H1 (cell line): ENCODE measurements around the gene MDM4. TPM values are rescaled to one million over a fixed set of nuclear protein-coding genes. Genes with fewer than 3 reads are reported as not detected.

ENCODE experiments used
- CTCF ChIA-PET: fragments of 300-600 bp; sonication (Branson Sonifier 250); formaldehyde crosslinking; loops from one replicate; lab custom pipeline; 2021; ENCODE audit not compliant: partially characterized antibody; lab: Charles Lee
- POLR2A ChIA-PET: fragments of 300-600 bp; sonication (Branson Sonifier 250); formaldehyde crosslinking; loops from one replicate; lab custom pipeline; 2021; ENCODE audit warnings: inconsistent platforms; ENCODE audit not compliant: partially characterized antibody; lab: Charles Lee
- DNase-seq, 2 experiments: peaks; one replicate each; pipeline versions ENCODE4 v3.0.0 to v3.0.0-alpha.2; 2010 to 2022; ENCODE audit warnings: low spot score in 2 of 2, low read depth in 1 of 2, mixed read lengths in 1 of 2
- FAIRE-seq: peaks from 2 replicates; lab custom pipeline; 2011; peaks lifted over from hg19 to GRCh38; lab: Jason Lieb, UNC
- H2AFZ ChIP-seq: 2 replicates; pipeline ENCODE4 v1.8.1; 2012; ENCODE audit warnings: low read length, inconsistent platforms
- H2AK5ac ChIP-seq: 2 replicates; pipeline ENCODE4 v1.6.1; 2013; ENCODE audit warnings: low read depth, low read length
- H2BK120ac ChIP-seq: replicated peaks from 2 replicates; pipeline ENCODE3; 2013; ENCODE audit warnings: low read depth, low read length, inconsistent platforms
- H2BK12ac ChIP-seq: 2 replicates; pipeline ENCODE4 v1.6.1; 2013; ENCODE audit warnings: low read depth, low read length
- H2BK15ac ChIP-seq: 2 replicates; pipeline ENCODE4 v1.6.1; 2013; ENCODE audit warnings: low read length
- H2BK20ac ChIP-seq: 2 replicates; pipeline ENCODE4 v1.6.1; 2013; ENCODE audit warnings: low read length
- H2BK5ac ChIP-seq: 2 replicates; pipeline ENCODE4 v1.6.1; 2013; ENCODE audit warnings: low read depth, low read length
- H3K14ac ChIP-seq: 2 replicates; pipeline ENCODE4 v1.6.1; 2013; ENCODE audit warnings: inconsistent platforms; ENCODE audit not compliant: insufficient read length
- H3K18ac ChIP-seq: 2 replicates; pipeline ENCODE4 v1.6.1; 2013; ENCODE audit warnings: low read length; ENCODE audit errors: extremely low read depth
- H3K23ac ChIP-seq: 2 replicates; pipeline ENCODE4 v1.6.1; 2013; ENCODE audit warnings: inconsistent platforms; ENCODE audit not compliant: insufficient read length
- H3K23me2 ChIP-seq: 2 replicates; pipeline ENCODE4 v1.6.1; 2013; ENCODE audit warnings: low read depth, low read length
- H3K27ac ChIP-seq: 2 replicates; pipeline ENCODE4 v1.6.1; 2011; ENCODE audit warnings: low read depth, low read length, inconsistent platforms
- H3K27me3 ChIP-seq, 4 experiments: replicated peaks in 1 of 4; 1 replicate in 1 of 4; 2 replicates in 3 of 4; pipeline versions ENCODE4 v1.6.1 to v1.8.1; 2011 to 2013; ENCODE audit warnings: low read length in 3 of 4, mild to moderate bottlenecking in 3 of 4, inconsistent platforms in 2 of 4, mixed read lengths in 2 of 4, moderate library complexity in 1 of 4; ENCODE audit not compliant: control insufficient read depth in 3 of 4, insufficient read depth in 3 of 4; ENCODE audit errors: extremely low read depth in 1 of 4
- H3K36me3 ChIP-seq, 4 experiments: 2 replicates each; pipeline versions ENCODE4 v1.6.1 to v1.8.1; 2011 to 2013; ENCODE audit warnings: mild to moderate bottlenecking in 4 of 4, low read length in 3 of 4, moderate library complexity in 2 of 4, control low read depth in 1 of 4, inconsistent platforms in 1 of 4; ENCODE audit not compliant: insufficient read depth in 4 of 4, control insufficient read depth in 2 of 4
- H3K4ac ChIP-seq: replicated peaks from 2 replicates; pipeline ENCODE3; 2013; ENCODE audit warnings: low read length, low read depth, mixed read lengths, inconsistent platforms; ENCODE audit not compliant: insufficient read length
- H3K4me1 ChIP-seq, 4 experiments: replicated peaks in 1 of 4; 1 replicate in 1 of 4; 2 replicates in 3 of 4; pipeline versions ENCODE4 v1.6.1 to v1.8.1; 2011 to 2013; ENCODE audit warnings: low read length in 3 of 4, inconsistent platforms in 2 of 4, mixed read lengths in 1 of 4; ENCODE audit not compliant: insufficient read depth in 4 of 4, control insufficient read depth in 3 of 4
- H3K4me2 ChIP-seq, 2 experiments: 2 replicates each; pipeline versions ENCODE4 v1.6.1 to v1.8.1; 2011 to 2013; ENCODE audit warnings: low read depth in 2 of 2, low read length in 2 of 2, control low read depth in 1 of 2, inconsistent platforms in 1 of 2, mild to moderate bottlenecking in 1 of 2; ENCODE audit not compliant: insufficient read depth in 1 of 2
- H3K4me3 ChIP-seq, 4 experiments: fragments of 200-600, 300-600 bp in 1 of 4; sonication (generic), shearing (Covaris generic), sonication (Bioruptor Twin) in 1 of 4; 2 replicates each; pipeline versions ENCODE4 v1.5.1 to v1.8.1; 2011 to 2016; ENCODE audit warnings: low read length in 4 of 4, low read depth in 3 of 4, control low read depth in 2 of 4, inconsistent platforms in 2 of 4, mild to moderate bottlenecking in 2 of 4, mixed read lengths in 1 of 4, moderate library complexity in 1 of 4; ENCODE audit not compliant: insufficient read depth in 2 of 4; ENCODE audit errors: extremely low read depth in 1 of 4
- H3K56ac ChIP-seq: replicated peaks from 2 replicates; pipeline ENCODE3; 2013; ENCODE audit warnings: low read depth, mild to moderate bottlenecking, mixed read lengths, low read length, inconsistent platforms; ENCODE audit not compliant: insufficient read length
- H3K79me1 ChIP-seq: 2 replicates; pipeline ENCODE4 v1.6.1; 2013; ENCODE audit warnings: low read depth, low read length, control low read depth
- H3K79me2 ChIP-seq, 2 experiments: 2 replicates each; pipeline versions ENCODE4 v1.6.1 to v1.8.1; 2012 to 2013; ENCODE audit warnings: low read length in 2 of 2, mild to moderate bottlenecking in 2 of 2, inconsistent platforms in 1 of 2; ENCODE audit not compliant: insufficient read depth in 2 of 2, control insufficient read depth in 1 of 2
- H3K9ac ChIP-seq, 4 experiments: replicated peaks in 1 of 4; 1 replicate in 1 of 4; 2 replicates in 3 of 4; pipeline versions ENCODE4 v1.6.1 to v1.8.1; 2011 to 2013; ENCODE audit warnings: low read depth in 3 of 4, low read length in 3 of 4, control low read depth in 2 of 4, mild to moderate bottlenecking in 2 of 4, moderate library complexity in 2 of 4, inconsistent platforms in 1 of 4; ENCODE audit errors: extremely low read depth in 1 of 4
- H3K9me3 ChIP-seq, 2 experiments: 2 replicates each; pipeline versions ENCODE4 v1.6.1 to v1.8.1; 2012 to 2013; ENCODE audit warnings: mild to moderate bottlenecking in 2 of 2, moderate library complexity in 2 of 2, control low read depth in 1 of 2, inconsistent platforms in 1 of 2, low read depth in 1 of 2, low read length in 1 of 2, mixed read lengths in 1 of 2; ENCODE audit not compliant: insufficient read depth in 2 of 2
- H4K20me1 ChIP-seq, 2 experiments: replicated peaks in 1 of 2; 2 replicates each; pipeline versions ENCODE3 to v1.8.1; 2011 to 2013; ENCODE audit warnings: inconsistent platforms in 2 of 2, low read length in 2 of 2, mild to moderate bottlenecking in 1 of 2; ENCODE audit not compliant: insufficient read depth in 2 of 2, control insufficient read depth in 1 of 2
- H4K5ac ChIP-seq: 2 replicates; pipeline ENCODE4 v1.6.1; 2013; ENCODE audit warnings: low read length, low read depth, mixed read lengths, inconsistent platforms; ENCODE audit not compliant: insufficient read length
- H4K8ac ChIP-seq: 2 replicates; pipeline ENCODE4 v1.8.0; 2013; ENCODE audit warnings: mild to moderate bottlenecking, moderate library complexity, low read length, inconsistent platforms; ENCODE audit not compliant: insufficient read depth; ENCODE audit errors: extremely low read depth
- H4K91ac ChIP-seq: replicated peaks from 2 replicates; pipeline ENCODE3; 2013; ENCODE audit warnings: low read length, mixed read lengths, inconsistent platforms; ENCODE audit not compliant: insufficient read length
- CEBPB ChIP-seq: IDR thresholded peaks from 2 replicates; pipeline ENCODE4 v1.6.1; 2012; ENCODE audit warnings: low read depth, low read length
- CHD2 ChIP-seq: IDR thresholded peaks from 2 replicates; pipeline ENCODE4 v1.6.1; 2012; ENCODE audit warnings: low read length, improper control_type of control experiment
- EP300 ChIP-seq, 2 experiments: IDR thresholded peaks; 1 replicate in 1 of 2; 2 replicates in 1 of 2; pipeline ENCODE4 v1.6.1; 2011 to 2012; ENCODE audit warnings: low read depth in 2 of 2, low read length in 2 of 2, mild to moderate bottlenecking in 2 of 2, borderline replicate concordance in 1 of 2, inconsistent platforms in 1 of 2, moderate library complexity in 1 of 2
- KDM4A ChIP-seq: IDR thresholded peaks from one replicate; pipeline ENCODE4 v1.7.1; 2012; ENCODE audit warnings: low read depth, mild to moderate bottlenecking, moderate library complexity, low read length, inconsistent platforms; ENCODE audit not compliant: severe bottlenecking
- SP4 ChIP-seq: IDR thresholded peaks from 2 replicates; pipeline ENCODE4 v1.6.1; 2012; ENCODE audit warnings: low read length, inconsistent platforms
- WGBS, 2 experiments: shearing (Covaris generic) in 1 of 2; methylation state at CpG; one replicate each; pipeline versions ENCODE4 v1.1.6 to v1.1.7; 2013 to 2015; ENCODE audit warnings: low lambda C conversion rate in 2 of 2, mixed read lengths in 2 of 2, inconsistent platforms in 1 of 2, low coverage in 1 of 2, missing lambda C conversion rate in 1 of 2; ENCODE audit not compliant: insufficient replicate concordance in 2 of 2, insufficient coverage in 1 of 2, insufficient read length in 1 of 2; ENCODE audit errors: extremely low coverage in 1 of 2, missing lambda C conversion rate in 1 of 2; 5-methylcytosine and 5-hydroxymethylcytosine counted together
- polyA plus RNA-seq, 7 experiments: library from polyadenylated mRNA; depleted of rRNA in 3 of 7; stranded (reverse) in 5 of 7; unstranded in 2 of 7; fragments of >200 nt in 5 of 7; fragments of 200-250 nt in 2 of 7; gene quantifications; 1 replicate in 5 of 7; 2 replicates in 1 of 7; 4 replicates in 1 of 7; pipeline versions ENCODE4 v1.2.1 to v1.2.3, GENCODE V29; 2011 to 2013; ENCODE audit warnings: missing spikeins in 2 of 7, mixed read lengths in 2 of 7
- total RNA-seq: library from RNA; stranded (reverse); fragmentation: NEBNext Ultra II Directional; extraction: Animal tissue kit (Norgen Biotek cat#: 25700); gene quantifications from 2 replicates; pipeline ENCODE4 v1.2.1, GENCODE V29; 2021

MDM4 gene
- total and polyA plus RNA-seq, 2 of the 8 experiments (the other 6 are each of a cell fraction or from before 2014, with no cell fraction given) = 10.8 to 84.9 TPM

DNA sequence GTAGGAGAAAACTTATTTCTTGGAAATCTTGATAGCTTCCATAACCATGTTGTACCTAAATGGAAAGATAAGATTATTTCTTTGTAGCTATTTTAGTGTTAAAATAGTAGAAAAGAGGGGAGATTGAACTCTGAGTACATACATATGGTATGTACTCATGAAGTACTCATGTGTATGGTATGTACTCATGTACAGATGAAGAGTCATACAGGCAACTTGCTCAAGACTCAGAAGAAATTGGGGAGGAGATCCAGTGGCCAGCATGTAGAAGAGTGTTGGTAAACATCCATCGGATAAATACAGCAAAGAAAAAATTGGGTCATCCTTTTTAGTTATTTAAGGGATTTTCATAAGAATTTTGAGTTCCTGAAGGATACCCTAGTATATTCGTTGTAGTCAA lies 29.0 kb downstream of the MDM4 start:
- Histone ChIP-seq H3K79me1 (no peaks in the 10 kb centered on the region), H3K79me2 (no peaks in the 10 kb centered on the region), H3K27me3 (no peaks in the 10 kb centered on the region), H4K20me1 (peaks cover 0 to 3% of the 10 kb centered on the region in 2 experiments), H3K9me3 (no peaks in the 10 kb centered on the region), H2BK15ac (no peak overlapping the region), H3K23ac (no peak overlapping the region), H3K18ac (no peak overlapping the region), H2BK120ac (no peak overlapping the region), H4K8ac (no peak overlapping the region), H3K4me3 (no peak overlapping the region), H4K5ac (no peak overlapping the region), H3K23me2 (no peaks in the 10 kb centered on the region), H3K9ac (no peak overlapping the region), H3K4me2 (no peak overlapping the region), H2BK12ac (no peak overlapping the region), H2AFZ (no peak overlapping the region), H3K4ac (no peak overlapping the region), H4K91ac (no peak overlapping the region), H2BK20ac (no peak overlapping the region), H2BK5ac (no peak overlapping the region), H3K4me1 (no peaks in the 10 kb centered on the region), H3K56ac (no peak overlapping the region), H3K27ac (no peak overlapping the region), H3K36me3 (peaks cover 18 to 84% (median 66%) of the 10 kb centered on the region in 4 experiments), H2AK5ac (no peak overlapping the region), H3K14ac (no peak overlapping the region)
- DNase-seq = no peak
- FAIRE-seq = no peak
- ChIA-PET CTCF (interaction anchor here (1.0 to 4.7 kb wide), 2 partner anchors 35 to 262 kb away, joined by 5 to 17 read pairs; no protein-coding TSS in a partner anchor), POLR2A (interaction anchor here (0.7 to 1.4 kb wide), 4 partner anchors 13 to 19 kb away, joined by 3 to 5 read pairs (median 4); no protein-coding TSS in a partner anchor)
- WGBS, 2 experiments = 93% methylated on average over 2 of the region's 2 CpGs; no CpG with 5 or more reads in 1 of the 2 experiments
- TF ChIP-seq EP300 (IDR thresholded peaks at IDR 0.05; ENCODE audit: borderline replicate concordance in 1 of 2, low read depth in 2 of 2, low read length in 2 of 2) (no peak), KDM4A (no peak), CEBPB (no peak), CHD2 (no peak), SP4 (no peak)
